HG02798 (cell line): Measurements from ENCODE around the gene SLCO3A1.

Experiments
- ATAC-seq: cut with Tn5 transposase; IDR thresholded peaks from one replicate; pipeline ENCODE4 v1.9.1; 2021; ENCODE audit warnings: mild to moderate bottlenecking; ENCODE audit not compliant: unreplicated experiment, poor library complexity

SLCO3A1 gene

GRCh38 chr15:91904942-91905341 lies 51.4 kb downstream of the SLCO3A1 start:
- no peak for ATAC-seq

- no peak for ATAC-seq
Measured at GRCh38 chr15:91908391-91908790, 54.9 kb downstream of the SLCO3A1 start.

DNA sequence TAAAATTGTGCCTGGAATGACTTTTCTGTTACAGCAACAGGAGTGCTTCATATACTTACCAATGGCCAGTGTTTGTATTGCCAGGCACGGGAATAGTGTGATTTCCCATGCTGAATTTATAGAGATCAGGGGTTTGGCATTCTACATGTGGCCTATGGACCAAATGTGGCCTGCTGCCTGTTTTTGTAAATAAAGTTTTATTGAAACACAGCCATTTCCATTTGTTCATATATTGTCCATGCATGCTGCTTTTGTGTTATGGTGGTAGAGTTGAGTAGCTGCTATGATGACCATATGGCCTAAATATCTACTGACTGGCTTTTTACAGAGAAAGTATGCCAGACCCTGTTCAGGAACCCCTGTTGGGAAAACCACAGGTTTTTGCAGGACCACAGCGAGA lies 55.6 kb downstream of the SLCO3A1 start:
- ATAC-seq, result no peak

- ATAC-seq, result no peak
Measured at GRCh38 chr15:91909574-91909973, 56.1 kb downstream of the SLCO3A1 start.

- no peak for ATAC-seq
Measured at GRCh38 chr15:91911844-91912243, 58.3 kb downstream of the SLCO3A1 start.

- no peak for ATAC-seq
Measured at GRCh38 chr15:91912336-91912735, 58.8 kb downstream of the SLCO3A1 start.

DNA sequence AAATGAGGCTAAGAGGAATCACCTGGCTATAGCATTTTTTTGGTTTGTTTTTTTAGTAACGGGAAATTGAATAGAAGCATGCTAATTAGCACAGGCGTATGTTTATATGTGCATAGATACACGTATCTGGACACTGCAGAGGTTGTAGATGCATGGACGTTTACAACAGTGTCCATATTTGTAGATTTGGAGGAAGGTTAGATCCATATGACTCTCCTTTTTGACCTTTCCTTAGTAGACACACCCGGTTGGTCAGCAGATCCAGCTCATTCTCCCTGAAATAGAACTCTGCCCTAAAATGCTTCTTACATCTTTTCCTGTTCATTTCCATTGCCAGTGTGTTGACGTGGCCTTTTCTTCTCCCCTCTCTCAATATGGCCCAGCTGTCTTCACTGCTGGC lies 60.1 kb downstream of the SLCO3A1 start:
- ATAC-seq, result no peak

DNA sequence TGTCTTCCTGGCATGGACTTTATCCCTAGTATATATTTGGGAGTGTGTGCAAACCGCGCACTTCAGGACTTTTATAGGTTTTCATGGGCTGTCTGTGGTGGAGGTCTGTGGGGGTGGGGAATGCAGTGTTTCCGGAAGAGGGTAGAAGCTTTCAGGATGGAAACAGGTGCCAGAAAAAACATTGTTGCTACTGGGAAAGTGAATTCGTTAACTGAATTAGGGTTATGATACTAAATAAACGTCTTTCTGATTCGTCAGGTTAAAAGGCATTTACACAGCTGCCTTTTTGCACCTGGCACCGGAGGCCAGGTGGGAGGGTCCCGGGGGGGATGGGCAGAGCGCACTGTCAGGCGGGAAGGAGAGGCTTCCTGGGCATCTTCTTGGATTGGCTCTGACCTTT lies 62.1 kb downstream of the SLCO3A1 start:
- no peak for ATAC-seq

DNA sequence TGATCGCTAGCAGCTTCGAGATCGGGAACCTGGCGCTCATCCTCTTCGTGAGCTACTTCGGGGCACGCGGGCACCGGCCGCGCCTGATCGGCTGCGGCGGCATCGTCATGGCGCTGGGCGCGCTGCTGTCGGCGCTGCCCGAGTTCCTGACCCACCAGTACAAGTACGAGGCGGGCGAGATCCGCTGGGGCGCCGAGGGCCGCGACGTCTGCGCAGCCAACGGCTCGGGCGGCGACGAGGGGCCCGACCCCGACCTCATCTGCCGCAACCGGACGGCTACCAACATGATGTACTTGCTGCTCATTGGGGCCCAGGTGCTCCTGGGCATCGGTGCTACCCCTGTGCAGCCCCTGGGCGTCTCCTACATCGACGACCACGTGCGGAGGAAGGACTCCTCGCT lies 62.5 kb downstream of the SLCO3A1 start:
- no peak for ATAC-seq

- ATAC-seq, result no peak
Measured at GRCh38 chr15:91917686-91918360, 64.3 kb downstream of the SLCO3A1 start.

DNA sequence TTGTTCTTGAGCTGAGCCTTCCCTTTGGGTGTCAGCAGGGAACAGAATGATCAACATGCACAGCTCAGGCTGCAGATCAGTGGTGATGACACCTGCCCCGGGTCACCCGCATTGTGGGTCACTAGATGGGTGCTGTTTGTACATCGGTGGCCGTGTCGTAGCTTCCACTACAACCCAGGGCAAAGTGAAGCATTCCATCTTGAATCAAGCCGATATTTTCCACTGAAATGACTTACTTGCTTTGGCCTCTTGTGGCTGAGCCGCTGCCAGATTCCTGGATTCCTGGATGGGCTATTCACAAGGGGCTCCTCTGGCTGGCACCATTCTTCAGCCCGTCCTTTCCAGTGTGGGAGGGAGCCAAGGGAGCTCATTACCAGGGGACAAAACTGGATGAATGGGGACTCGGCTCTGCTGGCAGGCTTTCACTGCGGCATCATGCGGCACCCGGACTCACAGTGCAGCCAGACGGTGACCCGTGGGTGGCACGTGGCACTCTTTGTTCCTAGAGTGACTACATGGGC lies 65.6 kb downstream of the SLCO3A1 start:
- ATAC-seq, result no peak

DNA sequence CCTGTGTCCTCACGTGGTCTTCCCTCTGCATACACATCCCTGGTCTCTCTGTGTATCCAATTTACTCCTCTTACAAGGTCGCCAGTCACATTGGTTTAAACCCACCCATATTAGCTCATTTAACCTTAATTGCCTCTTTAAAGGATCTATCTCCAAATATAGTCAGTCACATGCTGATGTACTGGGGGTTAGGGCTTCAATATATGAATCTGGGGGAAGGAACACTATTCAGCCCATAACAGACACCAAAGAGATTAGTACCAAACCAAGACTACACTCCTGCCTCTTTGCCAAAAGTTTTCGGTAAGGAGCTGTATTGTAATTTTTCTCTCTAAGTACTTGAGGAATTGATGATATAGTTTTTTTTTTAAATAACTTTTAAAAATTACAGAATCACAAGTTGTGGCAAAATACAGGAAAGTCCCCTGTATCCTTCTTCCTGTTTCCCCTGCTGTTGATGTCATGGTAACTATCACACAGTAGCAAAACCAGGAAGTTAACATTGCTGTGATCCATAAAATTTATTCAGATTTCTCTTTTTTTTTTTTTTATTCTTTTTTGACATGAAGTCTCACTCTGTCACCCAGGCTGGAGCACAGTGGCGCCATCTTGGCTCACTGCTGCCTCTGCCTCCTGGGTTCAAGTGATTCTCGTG lies 67.8 kb downstream of the SLCO3A1 start:
- no peak for ATAC-seq

GRCh38 chr15:91921843-91922198 lies 68.3 kb downstream of the SLCO3A1 start:
- no peak for ATAC-seq

GRCh38 chr15:91922646-91923547 lies 69.4 kb downstream of the SLCO3A1 start:
- ATAC-seq, result no peak

GRCh38 chr15:91924183-91924582 lies 70.7 kb downstream of the SLCO3A1 start:
- no peak for ATAC-seq

- ATAC-seq, result no peak
Measured at GRCh38 chr15:91924837-91925495, 71.5 kb downstream of the SLCO3A1 start.

- no peak for ATAC-seq
Measured at GRCh38 chr15:91925794-91926193, 72.3 kb downstream of the SLCO3A1 start.

GRCh38 chr15:91926908-91927270 lies 73.4 kb downstream of the SLCO3A1 start:
- no peak for ATAC-seq

GRCh38 chr15:91927585-91927984 lies 74.1 kb downstream of the SLCO3A1 start:
- no peak for ATAC-seq

DNA sequence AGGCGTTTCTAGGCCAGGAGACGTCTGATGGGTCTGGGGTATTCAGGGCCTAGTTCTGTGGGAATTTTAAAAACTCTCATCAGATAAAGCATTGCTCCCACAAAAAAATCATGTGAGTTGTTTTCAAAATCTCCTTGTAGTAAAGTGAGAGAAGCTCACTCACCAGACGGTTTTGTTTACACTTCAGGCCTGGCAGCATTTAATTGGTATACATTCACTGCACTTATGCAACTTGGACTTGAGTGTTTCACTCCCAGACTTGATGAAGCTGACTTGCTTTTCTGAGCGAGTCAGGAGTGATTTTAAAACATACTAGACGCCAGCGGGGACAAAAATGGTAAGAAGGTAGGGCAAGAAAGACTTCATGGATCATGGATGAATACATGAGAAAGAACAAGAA lies 75.2 kb downstream of the SLCO3A1 start:
- no peak for ATAC-seq

DNA sequence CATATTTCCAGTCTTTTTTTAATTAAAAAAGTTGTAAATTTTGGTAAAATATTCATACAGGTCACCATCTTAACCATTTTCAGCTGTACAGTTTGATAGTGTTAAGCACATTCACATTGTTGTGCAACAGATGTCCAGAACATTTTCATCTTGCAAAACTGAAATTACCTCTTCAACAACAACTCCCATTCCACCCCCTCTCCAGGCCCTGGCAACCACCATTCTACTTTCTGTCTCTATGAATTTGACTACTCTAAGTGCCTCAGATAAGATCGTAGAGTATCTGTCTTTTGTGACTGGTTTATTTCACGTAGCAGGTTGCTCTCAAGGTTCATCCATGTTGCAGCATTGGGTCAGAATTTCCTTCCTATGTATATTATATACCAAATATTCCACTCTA lies 76.0 kb downstream of the SLCO3A1 start:
- ATAC-seq, result no peak
